GM23338 (cell line): ENCODE measurements around the gene INPP5A. TPM values are rescaled to one million over a fixed set of nuclear protein-coding genes. Genes with fewer than 3 reads are reported as not detected.

Source experiments
- ATAC-seq: fragments of 200-7000 bp; cut with Tn5 transposase; 3 replicates; pipeline ENCODE4 v1.9.1; 2020
- DNase-seq: peaks from one replicate; pipeline ENCODE4 v3.0.0-alpha.2; 2015; ENCODE audit warnings: low spot score
- H2AFZ ChIP-seq: fragments of 200-600 bp; sonication (generic); 2 replicates; pipeline ENCODE4 v1.8.0; 2016; ENCODE audit warnings: antibody characterized with exemption, mild to moderate bottlenecking, moderate library complexity
- H3F3A ChIP-seq: fragments of 200-600 bp; sonication (generic); replicated peaks from 2 replicates; pipeline ENCODE4 v1.8.0; 2017; ENCODE audit warnings: antibody characterized with exemption, mixed run types, low read depth
- H3K27ac ChIP-seq: fragments of 200-600 bp; sonication (generic); 2 replicates; pipeline ENCODE4 v1.6.1; 2016; ENCODE audit warnings: low read depth
- H3K27me3 ChIP-seq: fragments of 200-600 bp; sonication (generic); 2 replicates; pipeline ENCODE4 v1.8.0; 2016; ENCODE audit warnings: mild to moderate bottlenecking, mixed run types, moderate library complexity; ENCODE audit not compliant: insufficient read depth
- H3K36me3 ChIP-seq: fragments of 200-600 bp; sonication (generic); 2 replicates; pipeline ENCODE4 v1.8.0; 2016; ENCODE audit warnings: mild to moderate bottlenecking; ENCODE audit not compliant: insufficient read depth
- H3K4me1 ChIP-seq: fragments of 200-600 bp; sonication (generic); 2 replicates; pipeline ENCODE4 v1.8.0; 2016; ENCODE audit warnings: mild to moderate bottlenecking, moderate library complexity; ENCODE audit not compliant: insufficient read depth
- H3K4me2 ChIP-seq: fragments of 200-600 bp; sonication (generic); 2 replicates; pipeline ENCODE4 v1.7.1; 2017; ENCODE audit warnings: mixed run types
- H3K4me3 ChIP-seq: fragments of 200-600 bp; sonication (generic); 2 replicates; pipeline ENCODE4 v1.6.1; 2016; ENCODE audit warnings: mixed run types
- H3K79me2 ChIP-seq: fragments of 200-600 bp; sonication (generic); replicated peaks from 2 replicates; pipeline ENCODE4 v1.8.0; 2017; ENCODE audit warnings: mild to moderate bottlenecking; ENCODE audit not compliant: insufficient read depth
- H3K9me2 ChIP-seq: fragments of 200-600 bp; sonication (generic); 2 replicates; pipeline ENCODE4 v1.8.0; 2017; ENCODE audit not compliant: insufficient read depth
- H4K20me1 ChIP-seq: fragments of 200-600 bp; sonication (generic); replicated peaks from 2 replicates; pipeline ENCODE4 v1.8.0; 2017; ENCODE audit warnings: mild to moderate bottlenecking; ENCODE audit not compliant: insufficient read depth
- H3K27ac Mint-ChIP-seq: 2 replicates; pipeline ENCODE4 v1.8.0; 2020; ENCODE audit warnings: inconsistent platforms, mild to moderate bottlenecking, moderate library complexity, mixed read lengths
- H3K27me3 Mint-ChIP-seq: 3 replicates; pipeline ENCODE4 v1.8.0; 2022; ENCODE audit warnings: low read depth, mild to moderate bottlenecking, moderate library complexity, mixed read lengths, inconsistent platforms; ENCODE audit not compliant: insufficient read depth, poor library complexity
- H3K36me3 Mint-ChIP-seq: 3 replicates; pipeline ENCODE4 v1.8.0; 2021; ENCODE audit warnings: low read depth, mild to moderate bottlenecking, inconsistent platforms, moderate library complexity, mixed read lengths
- H3K4me1 Mint-ChIP-seq: 3 replicates; pipeline ENCODE4 v1.8.0; 2020; ENCODE audit warnings: mild to moderate bottlenecking, inconsistent platforms, mixed read lengths
- H3K4me3 Mint-ChIP-seq: 3 replicates; pipeline ENCODE4 v1.8.0; 2021; ENCODE audit warnings: moderate library complexity, mild to moderate bottlenecking, inconsistent platforms, mixed read lengths
- H3K9me3 Mint-ChIP-seq: 3 replicates; pipeline ENCODE4 v1.8.0; 2020; ENCODE audit warnings: moderate library complexity, mild to moderate bottlenecking, inconsistent platforms, mixed read lengths
- CREB1 ChIP-seq: fragments of 250-450 bp; sonication (Bioruptor Pico); IDR thresholded peaks from 2 replicates; pipeline ENCODE4 v1.5.0; 2020; ENCODE audit warnings: low read depth, mild to moderate bottlenecking, moderate library complexity
- EZH2 ChIP-seq: fragments of 200-600 bp; sonication (generic); IDR thresholded peaks from one replicate; pipeline ENCODE4 v1.8.0; 2017; ENCODE audit warnings: antibody characterized with exemption, mild to moderate bottlenecking, low read depth; ENCODE audit not compliant: unreplicated experiment
- EZH2phosphoT487 ChIP-seq: fragments of 200-600 bp; sonication (generic); IDR thresholded peaks from one replicate; pipeline ENCODE4 v1.8.1; 2018; ENCODE audit warnings: antibody characterized with exemption; ENCODE audit not compliant: unreplicated experiment
- JUNB ChIP-seq: IDR thresholded peaks from one replicate; pipeline ENCODE4 v1.6.1; 2016; ENCODE audit warnings: antibody characterized with exemption; ENCODE audit not compliant: unreplicated experiment
- NANOG ChIP-seq: IDR thresholded peaks from 2 replicates; pipeline ENCODE4 v1.6.1; 2016; ENCODE audit warnings: antibody characterized with exemption, borderline replicate concordance
- POLR2AphosphoS5 ChIP-seq: IDR thresholded peaks from 2 replicates; pipeline ENCODE4 v1.6.1; 2016; ENCODE audit warnings: antibody characterized with exemption, low read depth
- STAT1 ChIP-seq: IDR thresholded peaks from one replicate; pipeline ENCODE4 v1.6.1; 2016; ENCODE audit warnings: antibody characterized with exemption; ENCODE audit not compliant: unreplicated experiment
- ZNF114 ChIP-seq: fragments of 250-450 bp; sonication (Bioruptor Pico); IDR thresholded peaks from 2 replicates; pipeline ENCODE4 v1.5.0; 2020; ENCODE audit warnings: mild to moderate bottlenecking, moderate library complexity
- ZNF331 ChIP-seq: fragments of 250-450 bp; sonication (Bioruptor Pico); IDR thresholded peaks from 2 replicates; pipeline ENCODE4 v1.5.0; 2020; ENCODE audit warnings: low read depth, mild to moderate bottlenecking, moderate library complexity
- polyA plus RNA-seq: library from polyadenylated mRNA; unstranded; fragments of >200 nt; fragmentation: Nextera tagmentation; extraction: Ambion mirVana; gene quantifications from 2 replicates; pipeline ENCODE4 v1.2.1, GENCODE V29; 2016
- total RNA-seq: library from RNA; depleted of rRNA; stranded (reverse); fragments of >200 nt; shearing (Covaris generic); gene quantifications from 2 replicates; pipeline ENCODE4 v1.2.3, GENCODE V29; 2014
- TF ChIP-seq, protein P1 (sequence below): IDR thresholded peaks from one replicate; pipeline ENCODE4 v1.6.1; 2018; ENCODE audit warnings: antibody characterized with exemption; ENCODE audit not compliant: unreplicated experiment
- TF ChIP-seq, protein P2 (sequence below): IDR thresholded peaks from 2 replicates; pipeline ENCODE4 v1.6.1; 2016; ENCODE audit warnings: antibody characterized with exemption
- TF ChIP-seq, protein P3 (sequence below), 2 experiments: fragments of 200-600 bp in 1 of 2; sonication (generic) in 1 of 2; conservative IDR thresholded peaks; 2 replicates each; pipeline versions ENCODE4 v1.5.1 to v1.6.1; 2016 to 2017; ENCODE audit warnings: antibody characterized with exemption in 2 of 2, low read depth in 2 of 2, mild to moderate bottlenecking in 2 of 2, moderate library complexity in 1 of 2

INPP5A gene
- total and polyA plus RNA-seq, 2 experiments from 2014 or later = 5.9 to 40.6 TPM

DNA sequence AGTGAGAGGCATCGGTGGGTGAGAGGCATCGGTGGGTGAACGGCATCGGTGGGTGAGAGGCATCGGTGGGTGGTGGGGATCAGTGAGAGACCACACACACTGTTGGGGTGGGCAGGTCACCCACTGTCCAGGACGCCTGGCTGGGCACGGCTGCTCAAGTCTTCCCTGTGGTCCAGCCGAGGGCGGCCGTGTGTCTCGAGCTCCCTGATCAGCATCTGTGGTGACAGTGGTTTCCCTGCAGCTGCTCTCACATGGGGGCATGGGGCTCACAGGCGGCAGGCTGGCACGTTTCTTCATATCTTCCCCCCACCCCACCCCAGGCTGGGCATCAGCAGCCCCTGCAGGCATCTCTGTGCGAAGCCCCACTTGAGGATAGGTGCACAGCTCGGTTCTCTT, 170.2 kb downstream of the INPP5A start:
- H3K4me3 ChIP-seq = no peak overlapping the region
- H3K27me3 Mint-ChIP-seq = peaks cover 3% of the 10 kb centered on the region
- H3F3A ChIP-seq = no peaks in the 10 kb centered on the region
- no peak overlapping the region for H2AFZ ChIP-seq
- peaks cover 32% of the 10 kb centered on the region for H3K36me3 Mint-ChIP-seq
- ATAC-seq (no peak), DNase-seq (no peak)
- peaks cover 3% of the 10 kb centered on the region; the same call in 2 of the 3 replicates for H3K4me1 Mint-ChIP-seq
- H3K4me2 ChIP-seq = no peak overlapping the region
- no peak overlapping the region for H3K27ac Mint-ChIP-seq
- no peaks in the 10 kb centered on the region; the same call in 1 of the 2 replicates for H3K36me3 ChIP-seq
- no peak overlapping the region for H3K27ac ChIP-seq
- no peaks in the 10 kb centered on the region for H3K79me2 ChIP-seq
- no peaks in the 10 kb centered on the region for H4K20me1 ChIP-seq
- TF ChIP-seq CREB1 (CRISPR knock-in tag) = no peak
- no peak for TF ChIP-seq JUNB
- no peak for TF ChIP-seq NANOG
- no peak for TF ChIP-seq EZH2phosphoT487
- TF ChIP-seq, protein P1, sequence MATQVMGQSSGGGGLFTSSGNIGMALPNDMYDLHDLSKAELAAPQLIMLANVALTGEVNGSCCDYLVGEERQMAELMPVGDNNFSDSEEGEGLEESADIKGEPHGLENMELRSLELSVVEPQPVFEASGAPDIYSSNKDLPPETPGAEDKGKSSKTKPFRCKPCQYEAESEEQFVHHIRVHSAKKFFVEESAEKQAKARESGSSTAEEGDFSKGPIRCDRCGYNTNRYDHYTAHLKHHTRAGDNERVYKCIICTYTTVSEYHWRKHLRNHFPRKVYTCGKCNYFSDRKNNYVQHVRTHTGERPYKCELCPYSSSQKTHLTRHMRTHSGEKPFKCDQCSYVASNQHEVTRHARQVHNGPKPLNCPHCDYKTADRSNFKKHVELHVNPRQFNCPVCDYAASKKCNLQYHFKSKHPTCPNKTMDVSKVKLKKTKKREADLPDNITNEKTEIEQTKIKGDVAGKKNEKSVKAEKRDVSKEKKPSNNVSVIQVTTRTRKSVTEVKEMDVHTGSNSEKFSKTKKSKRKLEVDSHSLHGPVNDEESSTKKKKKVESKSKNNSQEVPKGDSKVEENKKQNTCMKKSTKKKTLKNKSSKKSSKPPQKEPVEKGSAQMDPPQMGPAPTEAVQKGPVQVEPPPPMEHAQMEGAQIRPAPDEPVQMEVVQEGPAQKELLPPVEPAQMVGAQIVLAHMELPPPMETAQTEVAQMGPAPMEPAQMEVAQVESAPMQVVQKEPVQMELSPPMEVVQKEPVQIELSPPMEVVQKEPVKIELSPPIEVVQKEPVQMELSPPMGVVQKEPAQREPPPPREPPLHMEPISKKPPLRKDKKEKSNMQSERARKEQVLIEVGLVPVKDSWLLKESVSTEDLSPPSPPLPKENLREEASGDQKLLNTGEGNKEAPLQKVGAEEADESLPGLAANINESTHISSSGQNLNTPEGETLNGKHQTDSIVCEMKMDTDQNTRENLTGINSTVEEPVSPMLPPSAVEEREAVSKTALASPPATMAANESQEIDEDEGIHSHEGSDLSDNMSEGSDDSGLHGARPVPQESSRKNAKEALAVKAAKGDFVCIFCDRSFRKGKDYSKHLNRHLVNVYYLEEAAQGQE = no peak
- no peaks in the 10 kb centered on the region for H3K9me2 ChIP-seq
- H3K27me3 ChIP-seq = no peaks in the 10 kb centered on the region
- no peak overlapping the region for H3K4me3 Mint-ChIP-seq
- peaks cover 26% of the 10 kb centered on the region for H3K9me3 Mint-ChIP-seq
- no peaks in the 10 kb centered on the region for H3K4me1 ChIP-seq

DNA sequence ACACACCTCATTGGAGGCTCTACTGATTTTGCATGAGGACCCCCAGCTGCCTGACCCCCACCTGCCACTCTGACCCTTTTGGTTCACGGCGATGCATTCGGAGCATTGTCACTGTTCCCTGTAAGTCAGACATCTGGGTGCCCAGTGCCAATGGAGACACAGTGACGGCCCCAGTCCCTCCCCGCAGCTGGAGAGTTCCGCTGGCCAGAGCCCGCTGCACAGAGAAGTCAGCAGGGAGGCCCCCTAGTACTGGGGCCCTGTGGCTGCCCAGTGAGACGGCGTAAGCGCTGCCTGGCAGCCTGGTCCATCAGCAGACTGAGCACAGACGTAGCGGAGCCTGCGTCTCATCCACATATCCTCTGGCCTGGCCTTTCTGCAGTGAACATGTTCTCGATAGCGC, 170.9 kb downstream of the INPP5A start:
- H3K27ac ChIP-seq = no peak overlapping the region
- no peaks in the 10 kb centered on the region for H3F3A ChIP-seq
- ATAC-seq (no peak), DNase-seq (no peak)
- no peak overlapping the region for H3K4me3 ChIP-seq
- no peak overlapping the region for H3K4me2 ChIP-seq
- H3K4me3 Mint-ChIP-seq = no peak overlapping the region
- H3K27me3 Mint-ChIP-seq = peaks cover 5% of the 10 kb centered on the region
- no peaks in the 10 kb centered on the region for H3K79me2 ChIP-seq
- H3K27ac Mint-ChIP-seq = no peak overlapping the region
- H3K27me3 ChIP-seq = no peaks in the 10 kb centered on the region
- H3K36me3 Mint-ChIP-seq = peaks cover 29% of the 10 kb centered on the region
- H3K4me1 Mint-ChIP-seq = peaks cover 3% of the 10 kb centered on the region; the same call in 2 of the 3 replicates
- H4K20me1 ChIP-seq = no peaks in the 10 kb centered on the region
- no peak overlapping the region for H2AFZ ChIP-seq
- peaks cover 26% of the 10 kb centered on the region for H3K9me3 Mint-ChIP-seq
- no peaks in the 10 kb centered on the region; the same call in 1 of the 2 replicates for H3K36me3 ChIP-seq
- no peaks in the 10 kb centered on the region for H3K9me2 ChIP-seq
- no peaks in the 10 kb centered on the region for H3K4me1 ChIP-seq
- TF ChIP-seq, protein P2, sequence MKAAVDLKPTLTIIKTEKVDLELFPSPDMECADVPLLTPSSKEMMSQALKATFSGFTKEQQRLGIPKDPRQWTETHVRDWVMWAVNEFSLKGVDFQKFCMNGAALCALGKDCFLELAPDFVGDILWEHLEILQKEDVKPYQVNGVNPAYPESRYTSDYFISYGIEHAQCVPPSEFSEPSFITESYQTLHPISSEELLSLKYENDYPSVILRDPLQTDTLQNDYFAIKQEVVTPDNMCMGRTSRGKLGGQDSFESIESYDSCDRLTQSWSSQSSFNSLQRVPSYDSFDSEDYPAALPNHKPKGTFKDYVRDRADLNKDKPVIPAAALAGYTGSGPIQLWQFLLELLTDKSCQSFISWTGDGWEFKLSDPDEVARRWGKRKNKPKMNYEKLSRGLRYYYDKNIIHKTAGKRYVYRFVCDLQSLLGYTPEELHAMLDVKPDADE = no peak
- TF ChIP-seq EZH2 (no peak), EZH2phosphoT487 (no peak), POLR2AphosphoS5 (no peak), NANOG (no peak), CREB1 (CRISPR knock-in tag) (no peak), ZNF114 (CRISPR knock-in tag) (no peak), STAT1 (no peak), ZNF331 (CRISPR knock-in tag) (no peak)
- TF ChIP-seq, protein P3, sequence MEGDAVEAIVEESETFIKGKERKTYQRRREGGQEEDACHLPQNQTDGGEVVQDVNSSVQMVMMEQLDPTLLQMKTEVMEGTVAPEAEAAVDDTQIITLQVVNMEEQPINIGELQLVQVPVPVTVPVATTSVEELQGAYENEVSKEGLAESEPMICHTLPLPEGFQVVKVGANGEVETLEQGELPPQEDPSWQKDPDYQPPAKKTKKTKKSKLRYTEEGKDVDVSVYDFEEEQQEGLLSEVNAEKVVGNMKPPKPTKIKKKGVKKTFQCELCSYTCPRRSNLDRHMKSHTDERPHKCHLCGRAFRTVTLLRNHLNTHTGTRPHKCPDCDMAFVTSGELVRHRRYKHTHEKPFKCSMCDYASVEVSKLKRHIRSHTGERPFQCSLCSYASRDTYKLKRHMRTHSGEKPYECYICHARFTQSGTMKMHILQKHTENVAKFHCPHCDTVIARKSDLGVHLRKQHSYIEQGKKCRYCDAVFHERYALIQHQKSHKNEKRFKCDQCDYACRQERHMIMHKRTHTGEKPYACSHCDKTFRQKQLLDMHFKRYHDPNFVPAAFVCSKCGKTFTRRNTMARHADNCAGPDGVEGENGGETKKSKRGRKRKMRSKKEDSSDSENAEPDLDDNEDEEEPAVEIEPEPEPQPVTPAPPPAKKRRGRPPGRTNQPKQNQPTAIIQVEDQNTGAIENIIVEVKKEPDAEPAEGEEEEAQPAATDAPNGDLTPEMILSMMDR (conservative IDR thresholded peaks at IDR 0.05; ENCODE audit: low read depth in 2 of 2) = no peak
- TF ChIP-seq, protein P1 = no peak
